Esophagus squamous epithelium (tissue), 5 donors: ENCODE results near the gene ASB2. TPM values are rescaled to one million over a fixed set of nuclear protein-coding genes. Genes with fewer than 3 reads are reported as not detected.

Source experiments
- DNase-seq: peaks from one replicate; lab custom pipeline; 2025; lab: John Stamatoyannopoulos, UW
- H3K27ac ChIP-seq, 4 donors: fragments of 200-600 bp; sonication (generic); one replicate each; pipeline ENCODE4 v1.5.1; 2016 to 2019; ENCODE audit warnings: mild to moderate bottlenecking in 1 of 4
- H3K27me3 ChIP-seq, 4 donors: fragments of 200-600 bp; sonication (generic); 1 replicate in 3 of 4; 2 replicates in 1 of 4; pipeline versions ENCODE4 v1.5.1 to v1.6.0; 2017 to 2021; ENCODE audit warnings: antibody characterized with exemption in 1 of 4
- H3K36me3 ChIP-seq, 3 donors: fragments of 200-600 bp; sonication (generic); one replicate each; pipeline ENCODE4 v1.5.1; 2016 to 2019
- H3K4me1 ChIP-seq, 3 donors: fragments of 200-600 bp; sonication (generic); one replicate each; pipeline ENCODE4 v1.5.1; 2017 to 2019
- H3K4me3 ChIP-seq, 4 donors: fragments of 200-600 bp; sonication (generic); 1 replicate in 3 of 4; 2 replicates in 1 of 4; pipeline ENCODE4 v1.5.1; 2016 to 2019; ENCODE audit warnings: mild to moderate bottlenecking in 2 of 4, moderate library complexity in 1 of 4
- H3K9me3 ChIP-seq, 3 donors: fragments of 200-600 bp; sonication (generic); one replicate each; pipeline ENCODE4 v1.5.1; 2016 to 2019
- POLR2A ChIP-seq, 4 donors: fragments of 450-650 bp; IDR thresholded peaks; one replicate each; pipeline ENCODE4 v1.6.1; 2017; ENCODE audit warnings: antibody characterized with exemption in 4 of 4, mild to moderate bottlenecking in 4 of 4, moderate library complexity in 3 of 4
- WGBS, 2 donors: methylation state at CpG; one replicate each; pipeline ENCODE4 v1.1.5; 2018; 5-methylcytosine and 5-hydroxymethylcytosine counted together
- intact Hi-C: fragments of 100-400 bp; cut with DNase I; formaldehyde crosslinking; loops from one replicate; pipeline ENCODE4 v1.15.0; 2022
- total RNA-seq, 4 donors: library from RNA; depleted of rRNA; stranded (reverse); fragments of >200 nt; gene quantifications; one replicate each; pipeline ENCODE4 v1.1.0, GENCODE V29; 2016
- TF ChIP-seq, protein P1 (sequence below), 6 experiments: fragments of 450-650 bp in 4 of 6; fragments of 200-600 bp in 2 of 6; sonication (generic) in 2 of 6; IDR thresholded peaks; one replicate each; pipeline ENCODE4 v1.5.1; 2016 to 2019; ENCODE audit warnings: antibody characterized with exemption in 6 of 6, mild to moderate bottlenecking in 4 of 6, moderate library complexity in 4 of 6
- donor health status: DM: yes; HTN: yes; CAD: no.

Gene ASB2
- total RNA-seq, 4 donors from 2014 or later, result 0.83 to 8.8 (median 3.7) TPM

- no peak for TF ChIP-seq POLR2A (IDR thresholded peaks at IDR 0.05)
- TF ChIP-seq, protein P1, sequence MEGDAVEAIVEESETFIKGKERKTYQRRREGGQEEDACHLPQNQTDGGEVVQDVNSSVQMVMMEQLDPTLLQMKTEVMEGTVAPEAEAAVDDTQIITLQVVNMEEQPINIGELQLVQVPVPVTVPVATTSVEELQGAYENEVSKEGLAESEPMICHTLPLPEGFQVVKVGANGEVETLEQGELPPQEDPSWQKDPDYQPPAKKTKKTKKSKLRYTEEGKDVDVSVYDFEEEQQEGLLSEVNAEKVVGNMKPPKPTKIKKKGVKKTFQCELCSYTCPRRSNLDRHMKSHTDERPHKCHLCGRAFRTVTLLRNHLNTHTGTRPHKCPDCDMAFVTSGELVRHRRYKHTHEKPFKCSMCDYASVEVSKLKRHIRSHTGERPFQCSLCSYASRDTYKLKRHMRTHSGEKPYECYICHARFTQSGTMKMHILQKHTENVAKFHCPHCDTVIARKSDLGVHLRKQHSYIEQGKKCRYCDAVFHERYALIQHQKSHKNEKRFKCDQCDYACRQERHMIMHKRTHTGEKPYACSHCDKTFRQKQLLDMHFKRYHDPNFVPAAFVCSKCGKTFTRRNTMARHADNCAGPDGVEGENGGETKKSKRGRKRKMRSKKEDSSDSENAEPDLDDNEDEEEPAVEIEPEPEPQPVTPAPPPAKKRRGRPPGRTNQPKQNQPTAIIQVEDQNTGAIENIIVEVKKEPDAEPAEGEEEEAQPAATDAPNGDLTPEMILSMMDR (IDR thresholded peaks at IDR 0.05), result no peak
- Histone ChIP-seq H3K4me3 (no peak overlapping the region), H3K27ac (no peak overlapping the region), H3K9me3 (no peaks in the 10 kb centered on the region), H3K27me3 (peaks cover 0 to 35% (median 0%) of the 10 kb centered on the region in 4 donors), H3K36me3 (no peaks in the 10 kb centered on the region), H3K4me1 (peaks cover 0 to 29% (median 6%) of the 10 kb centered on the region in 3 donors)
- no peak for DNase-seq
- WGBS, 2 donors, result 14 to 24% methylated on average over 4 of the region's 4 CpGs
- intact Hi-C loops, result no loop called here
Measured at GRCh38 chr14:94009767-94010166, 33.4 kb upstream of the ASB2 start.

- H3K36me3 ChIP-seq, result no peaks in the 10 kb centered on the region
- H3K4me1 ChIP-seq, result peaks cover 0 to 25% (median 6%) of the 10 kb centered on the region in 3 donors
- H3K27ac ChIP-seq, result no peak overlapping the region
- WGBS, 2 donors, result 48 to 61% methylated on average over 2 to 3 of the region's 3 CpGs
- no peaks in the 10 kb centered on the region for H3K9me3 ChIP-seq
- H3K4me3 ChIP-seq, result no peak overlapping the region
- no peak for DNase-seq
- intact Hi-C loops, result no loop called here
- TF ChIP-seq, protein P1 (IDR thresholded peaks at IDR 0.05), result no peak
- no peak for TF ChIP-seq POLR2A (IDR thresholded peaks at IDR 0.05)
- H3K27me3 ChIP-seq, result peaks cover 0 to 44% (median 0%) of the 10 kb centered on the region in 4 donors
Measured at GRCh38 chr14:94008234-94008633, 31.9 kb upstream of the ASB2 start.

DNA sequence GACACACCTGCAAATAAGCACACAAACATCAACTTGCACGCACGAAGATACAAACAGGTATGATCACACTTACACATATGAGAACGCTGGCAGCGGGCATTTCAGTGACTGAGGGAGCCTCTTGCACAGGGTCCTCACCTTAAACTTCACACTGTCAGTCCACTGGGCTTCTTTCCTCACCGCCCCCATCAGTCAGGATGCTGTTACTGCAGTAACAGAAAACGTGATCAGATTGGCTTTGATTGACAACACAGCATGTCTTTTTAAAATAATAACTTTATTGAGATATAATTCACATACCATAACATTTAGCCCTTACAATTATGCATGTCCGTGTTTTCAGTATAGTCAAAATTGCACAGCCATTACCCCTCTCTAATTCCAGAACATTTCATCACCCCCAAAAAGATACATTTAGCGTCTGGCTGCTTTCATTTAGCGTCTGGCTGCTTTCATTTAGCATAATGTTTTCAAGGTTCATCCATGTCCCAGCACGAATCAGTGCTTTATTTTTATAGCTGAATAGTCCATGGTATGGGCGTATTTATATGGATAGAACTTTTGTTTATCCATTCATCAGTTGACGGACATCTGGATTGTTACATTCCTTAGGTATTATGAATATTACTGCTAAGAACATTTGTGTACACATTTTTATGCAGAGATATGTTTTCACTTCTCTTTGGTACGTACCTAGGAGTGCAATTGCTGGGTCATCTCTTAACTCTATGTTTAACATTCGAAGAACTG is 29.1 kb upstream of the ASB2 start:
- H3K27me3 ChIP-seq, result peaks cover 0 to 55% (median 2%) of the 10 kb centered on the region in 4 donors
- no peak overlapping the region for H3K4me3 ChIP-seq
- intact Hi-C loops, result no loop called here
- H3K4me1 ChIP-seq, result peaks cover 0 to 30% (median 18%) of the 10 kb centered on the region in 3 donors
- 32 to 45% methylated on average over 14 of the region's 14 CpGs for WGBS, 2 donors
- TF ChIP-seq, protein P1 (IDR thresholded peaks at IDR 0.05), result peak in 2 of 6 experiments; percentile 34 to 39
- TF ChIP-seq POLR2A (IDR thresholded peaks at IDR 0.05), result no peak
- H3K27ac ChIP-seq, result no peak overlapping the region
- DNase-seq, result no peak
- H3K36me3 ChIP-seq, result no peaks in the 10 kb centered on the region
- no peaks in the 10 kb centered on the region for H3K9me3 ChIP-seq

DNA sequence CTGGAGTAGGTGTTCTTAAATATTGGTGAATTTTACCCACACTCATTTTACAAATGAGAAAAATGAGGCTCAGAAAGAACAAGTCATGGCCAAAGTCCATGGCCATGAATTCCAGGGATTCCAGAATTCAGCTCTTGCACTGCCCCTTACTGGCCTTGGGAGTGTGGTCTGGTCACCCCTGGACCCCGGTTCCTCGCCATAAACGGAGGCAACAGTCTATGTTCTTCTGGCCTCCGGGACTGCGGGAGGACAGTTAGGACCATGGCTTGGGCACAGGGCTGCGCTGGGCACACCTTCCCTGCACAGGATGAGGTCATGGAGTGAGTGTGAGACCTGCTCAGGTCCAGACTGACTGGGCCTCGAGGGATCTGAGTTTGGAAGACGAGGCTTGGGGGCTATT is 27.6 kb upstream of the ASB2 start:
- Histone ChIP-seq H3K36me3 (no peaks in the 10 kb centered on the region), H3K4me1 (peaks cover 0 to 15% (median 12%) of the 10 kb centered on the region in 3 donors), H3K4me3 (no peak overlapping the region), H3K27me3 (peaks cover 0 to 57% (median 2%) of the 10 kb centered on the region in 4 donors), H3K9me3 (no peaks in the 10 kb centered on the region), H3K27ac (no peak overlapping the region)
- no CpG with 5 or more reads among the region's 8 CpGs for WGBS, 2 donors
- no peak for DNase-seq
- no peak for TF ChIP-seq POLR2A (IDR thresholded peaks at IDR 0.05)
- TF ChIP-seq, protein P1 (IDR thresholded peaks at IDR 0.05), result no peak
- intact Hi-C loops, result loop anchor here (5.0 kb wide), 1 partner anchor 67 kb away; no protein-coding TSS in a partner anchor

DNA sequence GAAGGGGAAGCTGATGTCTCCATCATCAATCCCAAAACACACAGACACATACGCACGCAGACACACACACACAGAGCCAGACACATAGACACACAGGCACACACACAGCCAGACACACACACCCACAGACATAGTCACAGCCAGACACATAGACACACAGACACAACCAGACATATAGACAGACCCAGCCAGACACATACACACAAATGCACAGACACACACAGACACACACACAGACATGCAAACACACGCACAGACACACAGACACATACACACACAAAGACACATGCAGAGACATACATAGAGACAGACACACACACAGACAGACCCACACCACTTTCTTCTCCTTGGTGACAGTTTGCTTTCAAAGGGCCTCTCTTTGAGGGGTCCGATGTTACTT is 27.0 kb upstream of the ASB2 start:
- intact Hi-C loops, result loop anchor here (5.0 kb wide), 1 partner anchor 66 kb away; no protein-coding TSS in a partner anchor
- Histone ChIP-seq H3K4me3 (no peak overlapping the region), H3K27me3 (peaks cover 0 to 51% (median 2%) of the 10 kb centered on the region in 4 donors), H3K36me3 (no peaks in the 10 kb centered on the region), H3K4me1 (peaks cover 0 to 15% (median 12%) of the 10 kb centered on the region in 3 donors), H3K9me3 (no peaks in the 10 kb centered on the region), H3K27ac (no peak overlapping the region)
- DNase-seq, result no peak
- TF ChIP-seq, protein P1 (IDR thresholded peaks at IDR 0.05), result no peak
- TF ChIP-seq POLR2A (IDR thresholded peaks at IDR 0.05), result no peak
- 93 to 100% methylated on average over 2 to 3 of the region's 4 CpGs for WGBS, 2 donors
